B cell (primary cell): ENCODE measurements around the gene RAB27A. TPM values are rescaled to one million over a fixed set of nuclear protein-coding genes. Genes with fewer than 3 reads are reported as not detected.

ENCODE experiments used
- ATAC-seq: fragments of 200-7000 bp; cut with Tn5 transposase; one replicate; pipeline ENCODE4 v1.10.0; 2021; ENCODE audit warnings: low read depth, mild to moderate bottlenecking, moderate number of reproducible peaks, moderate library complexity
- CTCF ChIA-PET: fragments of 350-600 bp; sonication (Branson Sonifier 250); formaldehyde crosslinking; loops from one replicate; lab custom pipeline; 2021; ENCODE audit warnings: antibody characterized with exemption, inconsistent platforms; lab: Charles Lee
- POLR2A ChIA-PET: fragments of 350-600 bp; sonication (Branson Sonifier 250); formaldehyde crosslinking; loops from one replicate; lab custom pipeline; 2021; ENCODE audit warnings: antibody characterized with exemption; lab: Charles Lee
- DNase-seq: peaks from one replicate; pipeline ENCODE4 v3.0.0; 2013
- H2AFZ ChIP-seq: 2 replicates; pipeline ENCODE4 v1.6.1; 2012; ENCODE audit warnings: mild to moderate bottlenecking, low read depth, low read length; ENCODE audit not compliant: insufficient read depth, poor library complexity, severe bottlenecking
- H3K27ac ChIP-seq, 2 donors: 1 replicate in 1 of 2; 2 replicates in 1 of 2; pipeline ENCODE4 v1.5.1; 2012 to 2013; ENCODE audit warnings: low read length in 2 of 2, mild to moderate bottlenecking in 2 of 2, moderate library complexity in 1 of 2
- H3K27me3 ChIP-seq, 4 experiments: fragments of 200-600 bp in 1 of 4; sonication (generic) in 1 of 4; replicated peaks in 1 of 4; 1 replicate in 2 of 4; 2 replicates in 2 of 4; pipeline versions ENCODE4 v1.6.1 to v1.7.0; 2013 to 2016; ENCODE audit warnings: low read length in 3 of 4, mild to moderate bottlenecking in 2 of 4, mixed read lengths in 1 of 4, moderate library complexity in 1 of 4; ENCODE audit not compliant: insufficient read depth in 4 of 4, control insufficient read depth in 3 of 4; ENCODE audit errors: control extremely low read depth in 1 of 4
- H3K36me3 ChIP-seq, 2 experiments: replicated peaks in 1 of 2; 1 replicate in 1 of 2; 2 replicates in 1 of 2; pipeline versions ENCODE4 v1.6.1 to v1.7.1; 2013; ENCODE audit warnings: low read length in 1 of 2; ENCODE audit not compliant: insufficient read depth in 2 of 2, control insufficient read depth in 1 of 2; ENCODE audit errors: control extremely low read depth in 1 of 2, extremely low read depth in 1 of 2
- H3K4me1 ChIP-seq, 2 donors: fragments of 200-600 bp in 1 of 2; sonication (generic) in 1 of 2; 1 replicate in 1 of 2; 2 replicates in 1 of 2; pipeline versions ENCODE4 v1.5.1 to v1.6.1; 2013 to 2017; ENCODE audit warnings: low read length in 2 of 2; ENCODE audit not compliant: control insufficient read depth in 2 of 2, insufficient read depth in 2 of 2
- H3K4me2 ChIP-seq: replicated peaks from 2 replicates; pipeline ENCODE3; 2012; ENCODE audit warnings: mild to moderate bottlenecking, low read depth, low read length; ENCODE audit not compliant: poor library complexity, severe bottlenecking
- H3K4me3 ChIP-seq, 5 experiments: fragments of 200-600 bp in 1 of 5; sonication (generic) in 1 of 5; 1 replicate in 3 of 5; 2 replicates in 2 of 5; pipeline versions ENCODE4 v1.5.1 to v1.7.0; 2011 to 2016; ENCODE audit warnings: low read length in 4 of 5, mild to moderate bottlenecking in 4 of 5, low read depth in 2 of 5, control low read depth in 1 of 5, moderate library complexity in 1 of 5; ENCODE audit not compliant: insufficient read depth in 1 of 5; ENCODE audit errors: control extremely low read depth in 1 of 5, extremely low read depth in 1 of 5
- H3K79me2 ChIP-seq: fragments of 200-600 bp; sonication (generic); one replicate; pipeline ENCODE4 v1.6.0; 2016; ENCODE audit warnings: low read length; ENCODE audit not compliant: control insufficient read depth, insufficient read depth
- H3K9ac ChIP-seq: fragments of 200-600 bp; sonication (generic); 2 replicates; pipeline ENCODE4 v1.6.1; 2017; ENCODE audit warnings: mild to moderate bottlenecking, low read length, moderate library complexity
- H3K9me3 ChIP-seq, 3 donors: one replicate each; pipeline versions ENCODE4 v1.6.1 to v1.7.1; 2013; ENCODE audit warnings: low read length in 2 of 3; ENCODE audit not compliant: control insufficient read depth in 2 of 3, insufficient read depth in 1 of 3; ENCODE audit errors: control extremely low read depth in 1 of 3
- H4K20me1 ChIP-seq: 2 replicates; pipeline ENCODE4 v1.6.0; 2012; ENCODE audit warnings: mild to moderate bottlenecking, low read length; ENCODE audit not compliant: insufficient read depth, control insufficient read depth, poor library complexity, severe bottlenecking
- H3K27ac Mint-ChIP-seq: one replicate; pipeline ENCODE4 v1.8.0; 2021; ENCODE audit warnings: mixed read lengths
- H3K27me3 Mint-ChIP-seq: one replicate; pipeline ENCODE4 v1.8.0; 2021; ENCODE audit warnings: mixed read lengths
- H3K4me1 Mint-ChIP-seq: one replicate; pipeline ENCODE4 v1.8.0; 2021; ENCODE audit warnings: mixed read lengths
- H3K4me3 Mint-ChIP-seq: one replicate; pipeline ENCODE4 v1.8.0; 2021; ENCODE audit warnings: mixed read lengths
- H3K9me3 Mint-ChIP-seq: one replicate; pipeline ENCODE4 v1.8.0; 2022; ENCODE audit warnings: mixed read lengths; ENCODE audit not compliant: insufficient read depth
- EZH2 ChIP-seq: IDR thresholded peaks from 2 replicates; pipeline ENCODE4 v1.6.1; 2012; ENCODE audit warnings: borderline replicate concordance, low read depth, mild to moderate bottlenecking, moderate library complexity, low read length; ENCODE audit not compliant: insufficient read depth, poor library complexity, severe bottlenecking
- WGBS: methylation state at CpG from one replicate; pipeline ENCODE4 v1.1.5; 2013; ENCODE audit warnings: missing lambda C conversion rate; ENCODE audit not compliant: insufficient coverage; 5-methylcytosine and 5-hydroxymethylcytosine counted together
- intact Hi-C: fragments of 100-400 bp; cut with micrococcal nuclease; formaldehyde crosslinking; loops from one replicate; pipeline ENCODE4 v1.10.0; 2022
- polyA plus RNA-seq: library from polyadenylated mRNA; depleted of rRNA; stranded (reverse); fragments of >200 nt; gene quantifications from 2 replicates; pipeline ENCODE4 v1.2.3, GENCODE V29; 2012
- total RNA-seq, 2 donors: library from RNA; stranded (reverse); fragments of 120-200 nt in 1 of 2; gene quantifications; 1 replicate in 1 of 2; 2 replicates in 1 of 2; pipeline versions ENCODE4 v1.2.3 to v1.2.4, GENCODE V29; 2013 to 2022
- TF ChIP-seq, protein P1 (sequence below): fragments of 200-600 bp; IDR thresholded peaks from one replicate; pipeline ENCODE4 v1.8.0; 2022; ENCODE audit warnings: antibody characterized with exemption, mild to moderate bottlenecking

The RAB27A gene
- total and polyA plus RNA-seq, 2 donors (not counting 1 experiment from before 2014, with no cell fraction given), result 7.2 to 19.0 TPM

GRCh38 chr15:55327387-55327786, 37.8 kb upstream of the RAB27A start:
- Histone ChIP-seq H3K9ac (no peak overlapping the region), H3K79me2 (peaks cover 20% of the 10 kb centered on the region), H3K9me3 (no peaks in the 10 kb centered on the region), H3K4me1 (peaks cover 8 to 14% of the 10 kb centered on the region in 2 donors), H3K4me3 (no peak overlapping the region), H3K27me3 (no peaks in the 10 kb centered on the region), H2AFZ (no peak overlapping the region), H3K27ac (no peak overlapping the region), H3K36me3 (peaks cover 11 to 37% of the 10 kb centered on the region in 2 experiments), H3K4me2 (no peak overlapping the region), H4K20me1 (no peaks in the 10 kb centered on the region)
- intact Hi-C loops, result no loop called here
- no CpG with 5 or more reads among the region's 1 CpG for WGBS
- TF ChIP-seq, protein P1, sequence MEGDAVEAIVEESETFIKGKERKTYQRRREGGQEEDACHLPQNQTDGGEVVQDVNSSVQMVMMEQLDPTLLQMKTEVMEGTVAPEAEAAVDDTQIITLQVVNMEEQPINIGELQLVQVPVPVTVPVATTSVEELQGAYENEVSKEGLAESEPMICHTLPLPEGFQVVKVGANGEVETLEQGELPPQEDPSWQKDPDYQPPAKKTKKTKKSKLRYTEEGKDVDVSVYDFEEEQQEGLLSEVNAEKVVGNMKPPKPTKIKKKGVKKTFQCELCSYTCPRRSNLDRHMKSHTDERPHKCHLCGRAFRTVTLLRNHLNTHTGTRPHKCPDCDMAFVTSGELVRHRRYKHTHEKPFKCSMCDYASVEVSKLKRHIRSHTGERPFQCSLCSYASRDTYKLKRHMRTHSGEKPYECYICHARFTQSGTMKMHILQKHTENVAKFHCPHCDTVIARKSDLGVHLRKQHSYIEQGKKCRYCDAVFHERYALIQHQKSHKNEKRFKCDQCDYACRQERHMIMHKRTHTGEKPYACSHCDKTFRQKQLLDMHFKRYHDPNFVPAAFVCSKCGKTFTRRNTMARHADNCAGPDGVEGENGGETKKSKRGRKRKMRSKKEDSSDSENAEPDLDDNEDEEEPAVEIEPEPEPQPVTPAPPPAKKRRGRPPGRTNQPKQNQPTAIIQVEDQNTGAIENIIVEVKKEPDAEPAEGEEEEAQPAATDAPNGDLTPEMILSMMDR, result no peak
- no peak for TF ChIP-seq EZH2
- no peaks in the 10 kb centered on the region for H3K27me3 Mint-ChIP-seq
- ATAC-seq (no peak), DNase-seq (no peak)
- ChIA-PET CTCF (no interaction called here), POLR2A (interaction anchor here (1.3 kb wide), 1 partner anchor 9 kb away, joined by 3 read pairs; the partner anchor contains the start of genes PIGB and PIGBOS1)
- H3K27ac Mint-ChIP-seq, result no peak overlapping the region
- H3K4me3 Mint-ChIP-seq, result no peak overlapping the region
- H3K4me1 Mint-ChIP-seq, result peaks cover 21% of the 10 kb centered on the region
- no peaks in the 10 kb centered on the region for H3K9me3 Mint-ChIP-seq

- no peaks in the 10 kb centered on the region for H3K27me3 ChIP-seq
- no peak overlapping the region for H3K4me2 ChIP-seq
- peaks cover 1 to 9% of the 10 kb centered on the region in 2 experiments for H3K36me3 ChIP-seq
- peaks cover 27 to 44% of the 10 kb centered on the region in 2 donors for H3K4me1 ChIP-seq
- TF ChIP-seq, protein P1, result no peak
- TF ChIP-seq EZH2, result no peak
- Mint-ChIP-seq H3K4me3 (no peak overlapping the region), H3K9me3 (no peaks in the 10 kb centered on the region), H3K4me1 (peaks cover 50% of the 10 kb centered on the region), H3K27me3 (no peaks in the 10 kb centered on the region), H3K27ac (peak overlapping the region; percentile 7)
- H3K4me3 ChIP-seq, result no peak overlapping the region
- POLR2A ChIA-PET, result no interaction called here
- intact Hi-C loops, result no loop called here
- no peak for DNase-seq
- H2AFZ ChIP-seq, result no peak overlapping the region
- no peak overlapping the region for H3K9ac ChIP-seq
- H4K20me1 ChIP-seq, result no peaks in the 10 kb centered on the region
- H3K9me3 ChIP-seq, result no peaks in the 10 kb centered on the region
- 100% methylated on average over 1 of the region's 5 CpGs for WGBS
- ATAC-seq, result no peak
- peaks cover 65% of the 10 kb centered on the region for H3K79me2 ChIP-seq
- CTCF ChIA-PET, result no interaction called here
- no peak overlapping the region for H3K27ac ChIP-seq
These were observed 32.9 kb upstream of the RAB27A start for GRCh38 chr15:55322467-55322866.
